ENCODE results near the gene APLNR.
"Not testable (repeated sequence)": the region's sequence is repeated elsewhere in the genome, so short reads cannot be mapped to it uniquely, and the experiment has no call there.

The APLNR gene

DNA sequence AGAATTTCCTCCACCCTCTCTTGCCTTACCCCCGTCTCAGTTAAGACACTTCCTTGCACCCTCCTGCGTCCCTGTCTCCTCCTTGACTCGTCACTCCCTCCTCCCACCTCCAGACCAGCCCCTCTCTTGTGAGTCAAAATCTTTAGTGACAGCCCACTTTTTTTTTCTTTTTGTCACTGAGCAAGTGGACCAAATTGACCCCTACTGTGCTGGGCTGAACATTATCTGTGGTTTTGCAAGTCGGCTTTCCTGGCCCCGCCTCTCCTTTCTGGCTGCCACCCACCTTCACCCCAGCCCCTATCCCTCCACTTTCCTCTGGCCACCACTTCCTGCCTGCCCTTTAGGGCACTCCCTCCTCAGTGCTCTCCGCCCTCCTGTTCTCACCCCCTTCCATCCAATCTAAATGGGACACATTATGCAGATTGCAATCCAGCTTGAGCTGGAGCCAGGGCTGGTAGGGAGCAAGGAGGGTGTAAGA lies at the start of gene APLNR:
TSS of gene APLNR (minus strand) at position 47 of the 478 bp plus-strand sequence. CDS start 246 bp downstream, outside the sequence.
- Histone ChIP-seq H3K36me3 (ENCODE audit: control insufficient read depth in 1 of 2, insufficient read depth in 2 of 2, low read length in 2 of 2) (no peaks in the 10 kb centered on the region), H3K27me3 (ENCODE audit: low read depth, low read length) (peaks cover 10% of the 10 kb centered on the region), H3K4me1 (ENCODE audit: control insufficient read depth in 1 of 2, insufficient read depth in 2 of 2, low read length in 2 of 2) (peaks cover 0 to 4% of the 10 kb centered on the region in 2 donors), H3K27ac (ENCODE audit: low read length) (no peak within 1 kb of the TSS), H3K9me3 (ENCODE audit: control insufficient read depth in 1 of 2, low read length in 2 of 2) (no peaks in the 10 kb centered on the region), H3K4me3 (ENCODE audit: low read depth in 1 of 2, low read length in 2 of 2) (no peak within 1 kb of the TSS)

DNA sequence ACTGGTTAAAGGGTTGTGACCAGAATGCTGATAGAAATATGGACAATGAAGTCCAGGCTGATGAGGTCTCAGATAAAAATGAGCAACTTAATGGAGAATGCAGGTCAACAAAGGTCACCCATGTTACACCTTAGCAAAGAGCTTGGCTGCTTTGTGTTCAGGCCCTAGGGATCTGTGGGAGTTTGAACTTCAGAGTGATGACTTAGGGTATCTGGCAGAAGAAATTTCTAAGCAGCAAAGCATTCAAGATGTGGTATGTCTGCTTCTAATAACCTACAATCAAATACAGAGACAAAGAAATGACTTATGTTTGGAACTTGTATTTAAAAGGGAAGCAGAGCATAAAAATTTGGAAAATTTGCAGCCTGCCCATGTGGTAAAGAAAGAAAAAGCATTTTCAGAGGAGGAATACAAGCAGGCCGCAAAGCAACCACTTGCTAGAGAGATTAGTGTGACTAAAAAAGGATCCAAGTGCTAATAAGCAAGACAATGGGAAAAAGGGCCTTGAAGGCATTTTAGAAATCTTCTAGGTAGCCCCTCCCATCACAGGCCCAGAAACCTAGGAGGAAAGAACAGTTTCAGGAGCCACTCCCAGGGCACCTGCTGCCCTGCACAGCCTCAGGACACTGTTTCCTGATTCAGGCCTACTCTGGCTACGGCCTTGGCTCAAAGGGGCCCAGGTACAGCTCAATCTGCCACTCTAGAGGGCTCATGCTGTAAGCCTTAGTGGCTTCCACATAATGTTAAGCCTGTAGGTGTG lies 46.4 kb upstream of the APLNR start:
- Histone ChIP-seq H3K27me3 (ENCODE audit: low read depth, low read length) (no peaks in the 10 kb centered on the region), H3K4me1 (ENCODE audit: control insufficient read depth in 1 of 2, insufficient read depth in 2 of 2, low read length in 2 of 2) (no peaks in the 10 kb centered on the region), H3K27ac (ENCODE audit: low read length) (no peak overlapping the region), H3K36me3 (ENCODE audit: control insufficient read depth in 1 of 2, insufficient read depth in 2 of 2, low read length in 2 of 2) (no peaks in the 10 kb centered on the region), H3K4me3 (ENCODE audit: low read depth in 1 of 2, low read length in 2 of 2) (no peak overlapping the region), H3K9me3 (ENCODE audit: control insufficient read depth in 1 of 2, low read length in 2 of 2) (no peaks in the 10 kb centered on the region)

- not testable (repeated sequence) for H3K4me3 ChIP-seq (ENCODE audit: low read depth in 1 of 2, low read length in 2 of 2); H3K27me3 ChIP-seq (ENCODE audit: low read depth, low read length); H3K27ac ChIP-seq (ENCODE audit: low read length); H3K4me1 ChIP-seq (ENCODE audit: control insufficient read depth in 1 of 2, insufficient read depth in 2 of 2, low read length in 2 of 2); H3K9me3 ChIP-seq (ENCODE audit: control insufficient read depth in 1 of 2, low read length in 2 of 2); H3K36me3 ChIP-seq (ENCODE audit: control insufficient read depth in 1 of 2, insufficient read depth in 2 of 2, low read length in 2 of 2)
Measured at GRCh38 chr11:57281546-57281945, 44.5 kb upstream of the APLNR start.

- H3K4me3 ChIP-seq (ENCODE audit: low read depth in 1 of 2, low read length in 2 of 2): no peak overlapping the region
- no peaks in the 10 kb centered on the region for H3K36me3 ChIP-seq (ENCODE audit: control insufficient read depth in 1 of 2, insufficient read depth in 2 of 2, low read length in 2 of 2)
- H3K9me3 ChIP-seq (ENCODE audit: control insufficient read depth in 1 of 2, low read length in 2 of 2): no peaks in the 10 kb centered on the region
- peaks cover 6 to 9% of the 10 kb centered on the region in 2 donors for H3K4me1 ChIP-seq (ENCODE audit: control insufficient read depth in 1 of 2, insufficient read depth in 2 of 2, low read length in 2 of 2)
- H3K27ac ChIP-seq (ENCODE audit: low read length): no peak overlapping the region
- no peaks in the 10 kb centered on the region for H3K27me3 ChIP-seq (ENCODE audit: low read depth, low read length)
Measured at GRCh38 chr11:57279116-57279515, 42.1 kb upstream of the APLNR start.

DNA sequence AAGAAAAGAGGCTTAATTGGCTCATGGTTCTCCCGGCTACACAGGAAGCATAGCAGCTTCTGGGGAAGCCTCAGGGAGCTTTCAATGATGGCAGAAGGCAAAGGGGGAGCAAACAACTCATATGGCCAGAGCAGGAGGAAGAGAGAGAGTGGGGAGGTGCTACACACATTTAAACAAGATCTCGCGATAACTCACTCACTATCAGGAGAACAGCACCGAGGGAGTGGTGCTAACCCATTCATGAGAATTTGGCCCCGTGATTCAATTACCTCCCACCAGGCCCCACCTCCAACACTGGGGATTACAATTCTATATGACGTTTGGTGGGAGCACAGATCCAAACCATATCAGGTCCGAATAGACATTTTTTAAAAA lies 41.7 kb upstream of the APLNR start:
- peaks cover under 1 to 3% of the 10 kb centered on the region in 2 donors for H3K9me3 ChIP-seq (ENCODE audit: control insufficient read depth in 1 of 2, low read length in 2 of 2)
- H3K27ac ChIP-seq (ENCODE audit: low read length): no peak overlapping the region
- peaks cover 6 to 9% of the 10 kb centered on the region in 2 donors for H3K4me1 ChIP-seq (ENCODE audit: control insufficient read depth in 1 of 2, insufficient read depth in 2 of 2, low read length in 2 of 2)
- no peak overlapping the region for H3K4me3 ChIP-seq (ENCODE audit: low read depth in 1 of 2, low read length in 2 of 2)
- H3K27me3 ChIP-seq (ENCODE audit: low read depth, low read length): no peaks in the 10 kb centered on the region
- no peaks in the 10 kb centered on the region for H3K36me3 ChIP-seq (ENCODE audit: control insufficient read depth in 1 of 2, insufficient read depth in 2 of 2, low read length in 2 of 2)

GRCh38 chr11:57277845-57278720 lies 41.0 kb upstream of the APLNR start:
- Histone ChIP-seq H3K9me3 (ENCODE audit: control insufficient read depth in 1 of 2, low read length in 2 of 2) (peaks cover 6 to 9% of the 10 kb centered on the region in 2 donors), H3K27me3 (ENCODE audit: low read depth, low read length) (no peaks in the 10 kb centered on the region), H3K36me3 (ENCODE audit: control insufficient read depth in 1 of 2, insufficient read depth in 2 of 2, low read length in 2 of 2) (no peaks in the 10 kb centered on the region), H3K4me3 (ENCODE audit: low read depth in 1 of 2, low read length in 2 of 2) (peak overlapping the region in 1 of 2 donors; percentile 3), H3K4me1 (ENCODE audit: control insufficient read depth in 1 of 2, insufficient read depth in 2 of 2, low read length in 2 of 2) (peaks cover 6 to 9% of the 10 kb centered on the region in 2 donors), H3K27ac (ENCODE audit: low read length) (peak overlapping the region; percentile 1)

DNA sequence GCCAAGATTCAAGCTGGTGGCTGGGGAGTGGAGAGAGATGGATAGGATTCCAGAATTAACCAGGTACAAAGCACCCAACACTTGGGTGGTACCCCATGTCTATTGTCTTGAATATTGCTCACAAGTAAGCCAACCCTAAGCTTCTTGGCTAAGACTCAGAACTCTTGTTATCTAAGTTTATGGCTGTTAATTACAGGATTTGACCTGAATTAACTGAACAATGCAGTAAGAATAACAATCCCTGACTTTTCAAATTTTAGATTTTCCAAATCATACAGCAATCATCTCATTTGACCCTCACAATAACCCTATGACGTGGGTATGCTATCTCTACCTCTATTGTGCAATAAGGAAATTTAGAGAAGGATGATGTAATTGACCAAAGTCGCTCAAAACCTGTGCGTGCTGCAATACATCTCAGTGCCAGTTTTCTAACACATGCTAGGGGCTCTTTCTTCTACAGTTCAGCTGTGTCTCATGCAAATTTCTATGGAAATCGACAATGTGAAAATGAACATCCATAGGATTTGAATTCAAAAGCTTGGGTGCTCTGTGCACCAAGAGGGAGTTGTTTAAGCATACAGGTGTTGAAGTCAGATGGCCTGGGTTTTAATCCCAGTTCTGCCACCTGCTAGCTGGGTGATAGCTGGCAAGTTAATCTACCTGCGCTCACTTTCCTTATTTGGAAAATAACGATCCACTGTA lies 40.1 kb upstream of the APLNR start:
- Histone ChIP-seq H3K36me3 (ENCODE audit: control insufficient read depth in 1 of 2, insufficient read depth in 2 of 2, low read length in 2 of 2) (no peaks in the 10 kb centered on the region), H3K9me3 (ENCODE audit: control insufficient read depth in 1 of 2, low read length in 2 of 2) (peaks cover 6 to 13% of the 10 kb centered on the region in 2 donors), H3K27ac (ENCODE audit: low read length) (peak overlapping the region; percentile 1), H3K4me1 (ENCODE audit: control insufficient read depth in 1 of 2, insufficient read depth in 2 of 2, low read length in 2 of 2) (peaks cover 6 to 9% of the 10 kb centered on the region in 2 donors), H3K27me3 (ENCODE audit: low read depth, low read length) (no peaks in the 10 kb centered on the region), H3K4me3 (ENCODE audit: low read depth in 1 of 2, low read length in 2 of 2) (peak overlapping the region in 1 of 2 donors; percentile 3)

DNA sequence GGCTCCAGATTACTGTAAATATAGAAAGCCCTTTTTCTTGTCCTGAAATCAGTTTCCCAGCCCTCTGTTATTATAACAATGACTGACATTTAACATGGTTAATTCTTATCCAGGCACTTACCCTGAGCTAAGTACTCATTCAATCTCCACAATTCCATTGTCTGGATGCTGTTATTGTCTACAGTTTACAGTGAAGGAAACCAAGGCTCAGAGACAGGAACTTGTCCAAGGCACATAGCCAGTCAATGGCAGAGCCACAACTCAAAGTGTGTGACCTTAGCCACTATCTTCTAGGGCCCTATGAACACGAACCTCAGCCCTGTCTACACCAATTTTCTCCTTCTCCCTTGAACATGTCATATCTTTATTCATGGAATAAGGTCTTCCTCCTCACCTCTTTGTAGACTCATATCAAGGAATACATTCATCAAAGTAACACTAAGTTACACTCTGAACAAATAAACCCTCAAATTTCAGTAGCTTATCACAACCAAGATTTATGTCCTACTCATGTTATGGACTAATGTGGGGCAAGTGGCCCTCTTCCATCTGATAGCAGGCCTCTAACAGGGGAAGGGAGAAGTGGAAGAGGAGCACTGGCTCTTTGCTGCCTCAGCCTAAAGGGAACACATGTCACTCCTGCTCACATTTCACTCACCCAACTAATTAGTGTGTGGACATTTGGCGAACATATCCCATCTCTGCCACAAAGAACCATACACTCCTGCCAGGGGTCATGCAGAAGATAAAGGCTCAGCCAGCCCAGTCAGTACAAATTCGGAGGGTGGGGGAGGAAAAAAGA lies 39.3 kb upstream of the APLNR start:
- no peaks in the 10 kb centered on the region for H3K36me3 ChIP-seq (ENCODE audit: control insufficient read depth in 1 of 2, insufficient read depth in 2 of 2, low read length in 2 of 2)
- H3K9me3 ChIP-seq (ENCODE audit: control insufficient read depth in 1 of 2, low read length in 2 of 2): peaks cover 6 to 13% of the 10 kb centered on the region in 2 donors
- H3K27me3 ChIP-seq (ENCODE audit: low read depth, low read length): no peaks in the 10 kb centered on the region
- no peak overlapping the region for H3K4me3 ChIP-seq (ENCODE audit: low read depth in 1 of 2, low read length in 2 of 2)
- H3K4me1 ChIP-seq (ENCODE audit: control insufficient read depth in 1 of 2, insufficient read depth in 2 of 2, low read length in 2 of 2): peaks cover 6 to 9% of the 10 kb centered on the region in 2 donors
- no peak overlapping the region for H3K27ac ChIP-seq (ENCODE audit: low read length)

DNA sequence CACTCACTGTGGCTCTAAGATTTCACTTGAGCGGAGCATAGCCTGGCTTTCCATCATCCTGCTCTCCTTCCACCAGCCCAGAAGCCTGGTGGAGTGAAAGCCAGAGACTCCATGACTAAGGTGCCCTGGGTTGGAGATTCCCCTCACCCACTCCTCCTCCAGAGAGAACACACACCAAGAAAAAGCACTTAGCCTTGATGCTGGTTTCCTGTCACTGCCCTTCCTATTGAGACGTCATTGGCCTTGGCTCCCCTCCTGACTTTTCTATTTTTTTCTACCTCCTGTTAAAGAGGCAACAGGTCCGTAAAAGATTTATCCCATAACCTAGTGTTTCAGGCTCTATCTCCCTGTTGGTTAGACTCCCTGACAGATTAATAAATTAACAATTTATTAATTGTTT lies 38.5 kb upstream of the APLNR start:
- no peak overlapping the region for H3K4me3 ChIP-seq (ENCODE audit: low read depth in 1 of 2, low read length in 2 of 2)
- H3K9me3 ChIP-seq (ENCODE audit: control insufficient read depth in 1 of 2, low read length in 2 of 2): peaks cover 6 to 13% of the 10 kb centered on the region in 2 donors
- no peaks in the 10 kb centered on the region for H3K27me3 ChIP-seq (ENCODE audit: low read depth, low read length)
- no peaks in the 10 kb centered on the region for H3K36me3 ChIP-seq (ENCODE audit: control insufficient read depth in 1 of 2, insufficient read depth in 2 of 2, low read length in 2 of 2)
- peaks cover 6 to 9% of the 10 kb centered on the region in 2 donors for H3K4me1 ChIP-seq (ENCODE audit: control insufficient read depth in 1 of 2, insufficient read depth in 2 of 2, low read length in 2 of 2)
- no peak overlapping the region for H3K27ac ChIP-seq (ENCODE audit: low read length)

DNA sequence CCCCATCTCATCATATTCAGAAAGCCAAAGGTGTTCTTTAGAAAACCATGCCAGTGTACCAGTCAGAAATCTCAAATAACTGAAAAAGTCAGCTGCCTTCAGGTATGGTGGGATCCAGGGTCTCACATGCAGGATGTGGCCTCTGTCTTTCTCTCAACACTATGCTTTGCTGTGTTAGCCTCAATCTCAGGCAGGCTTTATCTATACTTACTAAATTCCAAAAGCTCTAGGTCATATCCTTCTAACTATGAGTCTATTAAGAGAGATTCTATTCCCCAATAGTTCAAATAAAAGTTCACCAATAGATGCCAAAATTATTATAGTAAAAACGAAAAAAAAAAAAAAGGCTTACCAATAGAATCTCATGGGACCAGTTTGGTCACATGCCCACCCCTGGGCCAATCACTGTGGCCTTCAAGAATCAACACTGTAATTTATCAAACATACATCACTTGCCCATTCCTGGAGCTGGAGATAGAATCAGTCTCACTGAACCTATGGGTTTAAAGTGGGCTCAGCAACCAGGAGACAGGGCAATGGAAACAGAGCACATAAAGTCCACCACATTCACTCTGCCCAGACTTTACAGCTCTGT lies 38.0 kb upstream of the APLNR start:
- Histone ChIP-seq H3K4me3 (ENCODE audit: low read depth in 1 of 2, low read length in 2 of 2) (no peak overlapping the region), H3K27me3 (ENCODE audit: low read depth, low read length) (no peaks in the 10 kb centered on the region), H3K36me3 (ENCODE audit: control insufficient read depth in 1 of 2, insufficient read depth in 2 of 2, low read length in 2 of 2) (no peaks in the 10 kb centered on the region), H3K27ac (ENCODE audit: low read length) (no peak overlapping the region), H3K9me3 (ENCODE audit: control insufficient read depth in 1 of 2, low read length in 2 of 2) (peaks cover 6 to 13% of the 10 kb centered on the region in 2 donors), H3K4me1 (ENCODE audit: control insufficient read depth in 1 of 2, insufficient read depth in 2 of 2, low read length in 2 of 2) (peaks cover 6 to 9% of the 10 kb centered on the region in 2 donors)
